ENCODE data around the gene CXorf66. TPM values are rescaled to one million over a fixed set of nuclear protein-coding genes. Genes with fewer than 3 reads are reported as not detected.
A peak's percentile ranks its signal among the peaks of the same experiment; 100 is the strongest.
"Not testable (repeated sequence)": the region's sequence is repeated elsewhere in the genome, so short reads cannot be mapped to it uniquely, and the experiment has no call there.

The CXorf66 gene, protein sequence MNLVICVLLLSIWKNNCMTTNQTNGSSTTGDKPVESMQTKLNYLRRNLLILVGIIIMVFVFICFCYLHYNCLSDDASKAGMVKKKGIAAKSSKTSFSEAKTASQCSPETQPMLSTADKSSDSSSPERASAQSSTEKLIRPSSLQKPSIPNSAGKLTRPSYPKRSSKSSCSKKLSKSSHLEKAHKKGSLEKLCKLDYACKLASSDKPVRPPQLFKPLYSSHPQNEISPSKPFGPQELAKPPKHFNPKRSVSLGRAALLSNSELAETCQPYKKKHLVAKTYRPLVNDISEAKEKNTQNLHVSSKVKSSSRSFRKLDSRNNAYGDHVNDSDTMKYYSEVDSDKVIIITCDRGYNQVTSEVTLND
- total RNA-seq = not detected

DNA sequence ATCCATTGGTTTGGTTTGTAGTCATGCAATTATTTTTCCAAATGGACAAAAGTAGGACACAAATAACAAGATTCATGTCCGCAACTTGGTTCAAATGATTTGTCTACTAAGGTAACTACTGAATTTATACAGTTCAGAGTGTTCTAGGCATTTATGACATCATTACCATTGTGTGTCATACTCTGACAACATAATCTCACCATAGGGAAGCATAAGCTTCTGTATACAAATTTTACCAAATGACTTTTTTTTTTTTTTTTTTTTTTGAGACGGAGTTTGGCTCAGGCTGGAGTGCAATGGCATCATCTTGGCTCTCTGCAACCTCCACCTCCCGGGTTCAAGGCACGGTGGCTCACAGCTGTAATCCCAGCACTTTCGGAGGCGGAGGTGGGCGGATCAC, at the start of gene CXorf66:
Gene CXorf66 (minus strand): TSS at position 101 of the 400 bp plus-strand sequence. CDS start 25 bp downstream, at position 76.
- ATAC-seq (no peak), DNase-seq (no peak)
- no peaks in the 10 kb centered on the region for H3K9me3 Mint-ChIP-seq (ENCODE audit: low read depth)
- H3K4me1 Mint-ChIP-seq = no peaks in the 10 kb centered on the region
- POLR2A ChIA-PET = no interaction called here
- intact Hi-C loops (cut with DNase I, micrococcal nuclease) = no loop called here
- no peaks in the 10 kb centered on the region for H3K27me3 Mint-ChIP-seq
- no peak within 1 kb of the TSS for H3K27ac Mint-ChIP-seq
- H3K4me3 Mint-ChIP-seq = no peak within 1 kb of the TSS
- CTCF ChIA-PET = interaction anchor here (0.6 to 0.7 kb wide), 3 partner anchors 156 to 709 kb away, joined by 3 to 4 read pairs (median 4); no protein-coding TSS in a partner anchor
- H3K36me3 Mint-ChIP-seq (ENCODE audit: low read depth) = no peaks in the 10 kb centered on the region

DNA sequence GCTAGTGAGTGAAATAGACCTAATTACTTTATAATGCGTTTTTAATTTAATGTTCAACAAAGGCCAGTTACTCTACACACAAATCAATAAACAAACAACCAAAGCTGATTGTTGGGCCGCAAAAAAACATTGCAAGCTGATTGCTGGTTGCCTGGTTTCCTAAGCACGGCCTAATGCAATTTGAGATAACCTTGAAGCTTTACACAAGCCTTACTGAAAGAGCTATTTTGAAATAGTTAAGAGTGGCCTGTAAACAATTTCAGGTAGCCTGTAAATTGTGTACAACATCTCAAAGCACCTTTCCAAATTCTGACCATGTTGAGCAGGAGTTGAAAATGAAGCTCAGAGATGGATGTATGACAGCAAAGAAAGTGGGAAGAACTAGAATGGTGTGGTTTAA, 17.5 kb upstream of the CXorf66 start:
- H3K4me1 Mint-ChIP-seq = no peaks in the 10 kb centered on the region
- H3K9me3 Mint-ChIP-seq (ENCODE audit: low read depth) = no peaks in the 10 kb centered on the region
- DNase-seq (no peak), ATAC-seq (no peak)
- no peaks in the 10 kb centered on the region for H3K27me3 Mint-ChIP-seq
- H3K27ac Mint-ChIP-seq = no peak overlapping the region
- H3K4me3 Mint-ChIP-seq = no peak overlapping the region
- intact Hi-C loops (cut with DNase I, micrococcal nuclease) = no loop called here
- CTCF ChIA-PET = no interaction called here
- no peaks in the 10 kb centered on the region for H3K36me3 Mint-ChIP-seq (ENCODE audit: low read depth)
- POLR2A ChIA-PET = no interaction called here

DNA sequence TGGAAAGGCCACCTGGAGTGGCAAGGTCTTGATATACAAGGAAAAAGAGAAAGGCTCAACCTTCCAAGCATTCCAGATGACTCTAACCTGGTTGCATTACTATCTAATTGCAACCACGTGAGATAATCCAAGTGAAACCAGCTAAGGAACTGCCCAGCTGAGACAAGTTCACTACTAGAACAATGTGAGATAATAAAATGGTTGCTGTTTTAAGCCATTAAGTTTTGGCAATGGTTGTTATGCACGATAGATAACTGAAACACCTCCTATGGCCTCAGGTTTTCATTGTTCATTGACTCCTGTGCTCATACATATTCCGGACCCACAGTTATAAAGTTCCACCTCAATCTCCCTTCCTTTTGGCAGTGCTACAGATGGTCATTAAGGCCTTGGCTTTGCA, 9.2 kb upstream of the CXorf66 start:
- Mint-ChIP-seq H3K9me3 (ENCODE audit: low read depth) (no peaks in the 10 kb centered on the region), H3K4me3 (no peak overlapping the region), H3K36me3 (ENCODE audit: low read depth) (no peaks in the 10 kb centered on the region), H3K27me3 (peaks cover 5% of the 10 kb centered on the region), H3K27ac (no peak overlapping the region), H3K4me1 (no peaks in the 10 kb centered on the region)
- intact Hi-C loops (cut with DNase I, micrococcal nuclease) = loop anchor here in 1 of 2 experiments (5.0 to 10.0 kb wide), 4 partner anchors 410 to 1850 kb away; no protein-coding TSS in a partner anchor
- ATAC-seq (no peak), DNase-seq (no peak)
- ChIA-PET POLR2A (no interaction called here), CTCF (interaction anchor here (0.6 kb wide), 2 partner anchors 469 to 965 kb away, joined by 3 read pairs; no protein-coding TSS in a partner anchor)

DNA sequence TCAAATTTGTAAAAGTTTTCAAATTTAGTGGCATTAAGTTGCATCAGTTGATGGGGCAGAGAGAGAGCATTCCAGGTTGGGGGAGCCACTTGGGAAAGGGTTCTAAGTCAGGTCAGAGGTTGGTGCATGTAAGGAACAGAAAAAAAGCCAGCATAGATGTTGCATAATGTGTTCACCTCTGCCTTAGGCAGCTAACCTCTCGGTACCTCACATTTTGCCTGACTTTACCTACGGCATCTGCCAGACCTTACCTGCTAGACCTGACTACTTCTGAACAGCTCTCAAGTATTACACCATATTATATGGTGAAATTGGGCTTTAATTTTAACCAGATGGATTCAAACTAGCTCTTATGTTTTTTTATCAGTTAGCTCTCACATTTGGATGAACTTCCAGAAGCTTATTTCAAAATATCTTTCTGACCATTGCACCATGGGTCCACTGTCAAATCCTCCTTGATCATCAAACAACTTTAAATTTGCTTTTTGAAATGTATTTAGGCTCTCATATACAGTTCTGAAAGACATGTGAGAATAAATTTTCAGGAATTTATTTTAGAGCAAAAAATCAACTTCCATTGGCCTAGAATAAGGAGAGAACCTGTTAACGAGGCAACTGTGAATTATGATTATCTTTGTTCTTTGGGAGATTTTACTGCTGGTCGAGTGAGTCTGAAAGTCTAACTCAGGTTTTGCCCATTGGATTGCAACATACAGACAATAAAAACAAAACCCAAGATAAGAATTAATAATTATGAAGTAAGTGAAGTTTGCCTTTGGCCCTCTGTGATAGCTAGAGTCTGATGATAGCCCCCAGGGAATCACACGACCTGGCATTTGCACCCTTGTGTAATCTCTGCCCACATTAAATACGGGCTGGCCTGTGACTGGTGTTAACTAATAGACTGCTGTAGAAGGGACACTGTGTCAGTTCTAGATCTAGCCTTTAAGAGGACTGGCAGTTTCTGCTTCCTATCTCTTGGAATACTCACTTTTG, 7.6 kb upstream of the CXorf66 start:
- Mint-ChIP-seq H3K4me3 (no peak overlapping the region), H3K36me3 (ENCODE audit: low read depth) (no peaks in the 10 kb centered on the region), H3K27ac (no peak overlapping the region), H3K9me3 (ENCODE audit: low read depth) (no peaks in the 10 kb centered on the region), H3K27me3 (peaks cover 5% of the 10 kb centered on the region), H3K4me1 (no peaks in the 10 kb centered on the region)
- POLR2A ChIA-PET = no interaction called here
- CTCF ChIA-PET = no interaction called here
- intact Hi-C loops (cut with DNase I, micrococcal nuclease) = loop anchor here in 1 of 2 experiments (5.0 to 10.0 kb wide), 4 partner anchors 408 to 1848 kb away; no protein-coding TSS in a partner anchor
- no peak for DNase-seq
- ATAC-seq = no peak

DNA sequence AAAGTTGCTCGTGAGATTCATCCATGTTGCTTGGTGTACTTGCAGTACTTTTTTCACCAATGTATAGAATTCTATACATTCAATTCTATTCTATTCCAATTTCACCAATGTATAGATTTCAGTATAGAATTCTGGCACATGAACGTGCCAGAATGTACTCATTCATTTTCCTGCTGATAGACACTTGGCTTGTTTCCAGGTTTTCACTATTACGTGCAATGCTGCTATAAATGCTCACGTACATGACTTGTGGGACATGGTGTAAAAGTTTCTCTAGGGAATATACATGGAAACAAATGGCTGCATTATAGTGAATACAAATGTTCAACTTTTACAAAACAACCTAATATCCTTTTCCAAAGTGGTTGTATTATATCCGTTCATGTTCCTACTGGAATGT, 6.8 kb upstream of the CXorf66 start:
- ChIA-PET POLR2A (no interaction called here), CTCF (no interaction called here)
- DNase-seq = no peak
- intact Hi-C loops (cut with DNase I, micrococcal nuclease) = loop anchor here in 1 of 2 experiments (5.0 to 10.0 kb wide), 4 partner anchors 407 to 1847 kb away; no protein-coding TSS in a partner anchor
- H3K27ac Mint-ChIP-seq = no peak overlapping the region
- peaks cover 5% of the 10 kb centered on the region for H3K27me3 Mint-ChIP-seq
- no peaks in the 10 kb centered on the region for H3K4me1 Mint-ChIP-seq
- ATAC-seq = no peak
- no peak overlapping the region for H3K4me3 Mint-ChIP-seq
- H3K36me3 Mint-ChIP-seq (ENCODE audit: low read depth) = no peaks in the 10 kb centered on the region
- no peaks in the 10 kb centered on the region for H3K9me3 Mint-ChIP-seq (ENCODE audit: low read depth)

DNA sequence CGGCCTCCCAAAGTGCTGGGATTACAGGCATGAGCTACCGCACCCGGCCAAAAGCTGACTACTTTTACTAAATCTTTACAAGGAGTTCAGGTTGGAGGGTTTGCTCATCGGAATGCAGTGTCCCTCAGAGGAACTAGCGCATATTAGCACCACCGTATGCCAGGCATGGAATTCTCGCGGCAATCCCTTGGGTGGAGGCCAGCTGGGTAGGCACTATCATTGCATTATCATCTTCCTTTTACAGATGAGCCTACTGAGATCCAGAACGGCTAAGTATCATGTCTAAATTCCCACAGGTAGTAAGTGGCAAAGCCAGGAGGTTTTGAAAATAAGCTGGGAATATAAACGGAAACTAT, 6.1 kb upstream of the CXorf66 start:
- intact Hi-C loops (cut with DNase I, micrococcal nuclease) = loop anchor here in 1 of 2 experiments (5.0 to 10.0 kb wide), 4 partner anchors 407 to 1847 kb away; no protein-coding TSS in a partner anchor
- no peak overlapping the region for H3K27ac Mint-ChIP-seq

DNA sequence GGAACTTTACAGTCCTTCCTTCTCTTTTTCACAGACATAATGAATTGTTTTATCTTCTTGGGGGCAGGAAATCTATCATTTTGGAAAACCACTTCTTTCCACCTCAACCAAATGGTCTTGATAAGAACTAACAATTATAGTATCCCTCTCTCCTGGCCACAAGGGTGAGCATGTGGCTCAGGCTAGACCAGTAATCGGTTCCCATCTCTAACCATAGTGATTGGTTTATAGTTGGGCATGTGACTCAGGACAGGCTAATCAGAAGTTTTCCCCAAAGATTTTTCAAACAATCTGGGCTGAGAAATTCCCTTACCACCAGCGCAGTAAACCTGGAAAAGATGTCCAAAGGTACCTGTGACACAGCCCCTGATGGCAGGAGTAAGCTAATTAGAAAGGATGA, 4.0 kb upstream of the CXorf66 start:
- no peaks in the 10 kb centered on the region for H3K36me3 Mint-ChIP-seq (ENCODE audit: low read depth)
- intact Hi-C loops (cut with DNase I, micrococcal nuclease) = no loop called here
- H3K27ac Mint-ChIP-seq = no peak overlapping the region
- no peaks in the 10 kb centered on the region for H3K4me1 Mint-ChIP-seq
- no peaks in the 10 kb centered on the region for H3K9me3 Mint-ChIP-seq (ENCODE audit: low read depth)
- DNase-seq (no peak), ATAC-seq (no peak)
- CTCF ChIA-PET = no interaction called here
- POLR2A ChIA-PET = no interaction called here
- no peak overlapping the region for H3K4me3 Mint-ChIP-seq
- peaks cover 5% of the 10 kb centered on the region for H3K27me3 Mint-ChIP-seq

More for the DNA sequence above, 6.1 kb upstream of the CXorf66 start:
- ChIA-PET CTCF (interaction anchor here (0.6 kb wide), 1 partner anchor 151 kb away, joined by 3 read pairs; no protein-coding TSS in a partner anchor), POLR2A (no interaction called here)
- ATAC-seq (no peak), DNase-seq (no peak)
- H3K9me3 Mint-ChIP-seq (ENCODE audit: low read depth) = no peaks in the 10 kb centered on the region
- H3K4me1 Mint-ChIP-seq = no peaks in the 10 kb centered on the region
- no peaks in the 10 kb centered on the region for H3K36me3 Mint-ChIP-seq (ENCODE audit: low read depth)
- H3K27me3 Mint-ChIP-seq = peaks cover 5% of the 10 kb centered on the region
- H3K4me3 Mint-ChIP-seq = no peak overlapping the region

DNA sequence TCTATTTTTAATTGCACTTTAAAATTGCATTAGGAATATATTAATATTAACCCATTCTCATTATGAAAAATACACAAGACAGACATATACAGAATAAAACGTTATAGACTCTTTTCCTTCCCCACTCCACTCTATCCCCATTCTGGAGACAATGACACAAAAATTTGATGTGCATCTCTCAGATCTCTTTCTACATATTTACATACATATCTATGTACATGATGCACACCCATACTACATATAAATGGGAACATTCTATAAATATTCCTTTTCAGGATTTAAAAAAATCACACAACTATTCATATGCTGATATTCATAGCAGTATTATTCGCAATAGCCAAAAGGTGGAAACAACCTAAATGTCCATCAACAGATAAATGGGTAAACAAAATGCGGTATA, 2.4 kb upstream of the CXorf66 start:
- Mint-ChIP-seq H3K4me3 (no peak overlapping the region), H3K4me1 (no peaks in the 10 kb centered on the region), H3K36me3 (ENCODE audit: low read depth) (no peaks in the 10 kb centered on the region), H3K9me3 (ENCODE audit: low read depth) (no peaks in the 10 kb centered on the region), H3K27me3 (peaks cover 5% of the 10 kb centered on the region), H3K27ac (no peak overlapping the region)
- ATAC-seq = no peak
- ChIA-PET CTCF (no interaction called here), POLR2A (no interaction called here)
- intact Hi-C loops (cut with DNase I, micrococcal nuclease) = no loop called here
- no peak for DNase-seq

DNA sequence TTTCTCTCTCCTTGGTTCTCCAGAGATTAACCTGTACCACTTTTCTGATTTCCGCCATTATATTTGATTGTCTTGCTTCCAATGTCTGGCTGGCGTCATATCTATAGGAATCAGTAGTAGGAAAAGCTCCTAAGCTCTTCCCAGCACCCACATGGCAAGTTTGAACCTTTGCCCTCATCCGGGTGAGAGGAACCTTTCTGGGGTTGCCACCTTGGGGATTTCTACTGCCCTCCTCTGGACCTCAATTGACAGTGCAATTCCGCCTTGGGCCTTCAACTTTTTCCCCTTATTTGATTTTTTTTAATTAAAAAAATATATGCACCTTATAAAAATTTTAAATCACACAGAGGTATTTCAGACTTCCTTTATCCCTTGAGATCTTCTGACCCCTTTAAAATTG, 2.0 kb upstream of the CXorf66 start:
- Mint-ChIP-seq H3K36me3 (ENCODE audit: low read depth) (no peaks in the 10 kb centered on the region), H3K27me3 (peaks cover 5% of the 10 kb centered on the region), H3K9me3 (ENCODE audit: low read depth) (no peaks in the 10 kb centered on the region), H3K4me1 (no peaks in the 10 kb centered on the region), H3K27ac (no peak overlapping the region), H3K4me3 (no peak overlapping the region)
- CTCF ChIA-PET = interaction anchor here (0.6 kb wide), 1 partner anchor 98 kb away, joined by 3 read pairs; no protein-coding TSS in a partner anchor
- DNase-seq (peak; percentile 7), ATAC-seq (no peak)
- intact Hi-C loops (cut with DNase I, micrococcal nuclease) = no loop called here
- POLR2A ChIA-PET = no interaction called here

DNA sequence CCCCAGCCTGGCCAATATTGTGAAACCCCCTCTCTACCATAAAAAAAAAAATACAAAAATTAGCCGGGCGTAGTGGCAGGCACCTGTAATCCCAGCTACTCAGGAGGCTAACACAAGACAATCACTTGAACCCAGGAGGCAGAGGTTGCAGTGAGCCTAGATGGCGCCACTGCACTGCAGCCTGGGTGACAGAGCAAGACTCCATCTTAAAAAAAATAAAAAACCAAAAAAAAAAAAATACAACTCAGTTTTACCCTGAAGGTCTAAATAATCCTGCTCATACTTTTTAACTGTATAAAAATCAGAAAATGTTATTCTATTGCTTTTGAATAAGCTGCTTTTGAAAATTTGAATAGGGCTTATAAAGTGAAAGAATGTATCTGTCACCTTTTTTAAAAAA, 838 bp upstream of the CXorf66 start:
- H3K36me3 Mint-ChIP-seq (ENCODE audit: low read depth); H3K4me1 Mint-ChIP-seq; POLR2A ChIA-PET; ATAC-seq; H3K9me3 Mint-ChIP-seq (ENCODE audit: low read depth); H3K4me3 Mint-ChIP-seq; H3K27ac Mint-ChIP-seq; H3K27me3 Mint-ChIP-seq; intact Hi-C loops (cut with DNase I, micrococcal nuclease): not testable (repeated sequence)
- DNase-seq = peak; percentile 16
- CTCF ChIA-PET = interaction anchor here (0.6 to 0.7 kb wide), 3 partner anchors 15 to 114 kb away, joined by 3 to 4 read pairs (median 4); no protein-coding TSS in a partner anchor

DNA sequence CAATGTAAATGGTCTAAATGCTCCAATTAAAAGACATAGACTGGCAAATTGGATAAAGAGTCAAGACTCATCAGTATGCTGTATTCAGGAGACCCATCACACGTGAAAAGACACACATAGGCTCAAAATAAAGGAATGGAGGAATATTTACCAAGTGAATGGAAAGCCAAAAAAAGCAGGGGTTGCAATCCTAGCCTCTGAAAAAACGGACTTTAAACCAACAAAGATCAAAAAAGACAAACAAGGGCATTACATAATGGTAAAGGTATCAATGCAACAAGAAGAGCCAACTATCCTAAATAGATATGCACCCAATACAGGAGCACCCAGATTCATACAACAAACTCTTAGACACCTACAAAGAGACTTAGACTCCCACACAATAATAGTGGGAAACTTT, 4.2 kb downstream of the CXorf66 start:
- ATAC-seq; CTCF ChIA-PET; H3K27me3 Mint-ChIP-seq; H3K9me3 Mint-ChIP-seq (ENCODE audit: low read depth); POLR2A ChIA-PET; H3K4me1 Mint-ChIP-seq; H3K4me3 Mint-ChIP-seq; DNase-seq; intact Hi-C loops (cut with DNase I, micrococcal nuclease); H3K36me3 Mint-ChIP-seq (ENCODE audit: low read depth); H3K27ac Mint-ChIP-seq: not testable (repeated sequence)

Measured in activated CD4-positive, alpha-beta T cell treated with anti-CD3 and anti-CD28 coated beads for 36 hours (primary cell).